SK-N-MC (cell line): ENCODE measurements around the gene CCDC78.

Source experiments
- DNase-seq: peaks from one replicate; pipeline ENCODE4 v3.0.0-alpha.2; 2011; ENCODE audit warnings: low read depth, low spot score
- H3K27ac ChIP-seq: fragments of 200-600 bp; sonication (generic); 2 replicates; pipeline ENCODE4 v1.5.1; 2016; ENCODE audit warnings: mixed run types
- H3K36me3 ChIP-seq: fragments of 200-600 bp; sonication (generic); 2 replicates; pipeline ENCODE4 v1.6.1; 2017; ENCODE audit warnings: antibody characterized with exemption, low read length, mixed read lengths; ENCODE audit not compliant: insufficient read depth
- H3K4me3 ChIP-seq: fragments of 200-600 bp; sonication (generic); 2 replicates; pipeline ENCODE4 v1.5.1; 2016
- H3K9ac ChIP-seq: fragments of 200-600 bp; sonication (generic); 2 replicates; pipeline ENCODE4 v1.8.0; 2017; ENCODE audit warnings: mixed run types, mixed read lengths; ENCODE audit not compliant: insufficient read length
- H3K9me3 ChIP-seq: fragments of 200-600 bp; sonication (generic); 2 replicates; pipeline ENCODE4 v1.6.1; 2017; ENCODE audit warnings: low read depth, mild to moderate bottlenecking, antibody characterized with exemption, low read length, moderate library complexity, mixed read lengths
- EZH2 ChIP-seq: fragments of 200-600 bp; sonication (generic); IDR thresholded peaks from one replicate; pipeline ENCODE4 v1.6.1; 2017; ENCODE audit warnings: antibody characterized with exemption
- FOXP2 ChIP-seq: optimal IDR thresholded peaks from 2 replicates; pipeline ENCODE3; 2011; ENCODE audit warnings: mild to moderate bottlenecking, moderate library complexity; ENCODE audit not compliant: insufficient read depth; ENCODE audit errors: extremely low read length, control extremely low read depth
- POLR2AphosphoS5 ChIP-seq: IDR thresholded peaks from 2 replicates; pipeline ENCODE4 v1.6.1; 2012; ENCODE audit warnings: mild to moderate bottlenecking, low read depth, low read length, borderline replicate concordance

CCDC78 gene

GRCh38 chr16:711548-712320, 14.5 kb downstream of the CCDC78 start:
- Histone ChIP-seq H3K9ac (no peak overlapping the region), H3K4me3 (no peak overlapping the region)

DNA sequence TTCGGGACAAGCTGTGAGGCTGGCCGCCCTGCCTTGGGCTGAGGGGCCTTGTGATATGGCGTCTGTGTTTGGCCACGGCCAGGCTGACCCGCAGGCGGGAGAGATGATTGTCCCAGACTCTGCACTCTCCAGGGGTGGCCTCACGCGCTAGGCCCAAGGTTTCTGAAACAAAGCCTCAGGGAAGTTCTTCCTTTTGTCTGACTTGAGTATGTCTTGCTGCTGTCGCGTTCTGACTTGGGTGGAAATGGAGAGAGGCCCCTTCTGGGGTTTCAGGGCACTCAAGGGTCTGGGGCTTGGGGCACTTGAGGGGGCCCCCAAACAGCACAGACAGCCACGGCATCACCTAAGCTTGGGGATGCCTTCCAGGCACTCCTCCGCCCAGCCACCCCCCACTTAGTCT, 15.2 kb downstream of the CCDC78 start:
- no peaks in the 10 kb centered on the region for H3K9me3 ChIP-seq
- TF ChIP-seq EZH2, result no peak
- no peak for TF ChIP-seq FOXP2
- no peak for TF ChIP-seq POLR2AphosphoS5
- no peak for DNase-seq
- H3K9ac ChIP-seq, result no peak overlapping the region
- no peaks in the 10 kb centered on the region for H3K36me3 ChIP-seq
- no peak overlapping the region for H3K4me3 ChIP-seq
- no peak overlapping the region for H3K27ac ChIP-seq

More at GRCh38 chr16:711548-712320, 14.5 kb downstream of the CCDC78 start:
- H3K27ac ChIP-seq, result no peak overlapping the region
- TF ChIP-seq EZH2 (no peak), FOXP2 (no peak), POLR2AphosphoS5 (no peak)
- no peaks in the 10 kb centered on the region for H3K36me3 ChIP-seq
- no peak for DNase-seq
- no peaks in the 10 kb centered on the region for H3K9me3 ChIP-seq

DNA sequence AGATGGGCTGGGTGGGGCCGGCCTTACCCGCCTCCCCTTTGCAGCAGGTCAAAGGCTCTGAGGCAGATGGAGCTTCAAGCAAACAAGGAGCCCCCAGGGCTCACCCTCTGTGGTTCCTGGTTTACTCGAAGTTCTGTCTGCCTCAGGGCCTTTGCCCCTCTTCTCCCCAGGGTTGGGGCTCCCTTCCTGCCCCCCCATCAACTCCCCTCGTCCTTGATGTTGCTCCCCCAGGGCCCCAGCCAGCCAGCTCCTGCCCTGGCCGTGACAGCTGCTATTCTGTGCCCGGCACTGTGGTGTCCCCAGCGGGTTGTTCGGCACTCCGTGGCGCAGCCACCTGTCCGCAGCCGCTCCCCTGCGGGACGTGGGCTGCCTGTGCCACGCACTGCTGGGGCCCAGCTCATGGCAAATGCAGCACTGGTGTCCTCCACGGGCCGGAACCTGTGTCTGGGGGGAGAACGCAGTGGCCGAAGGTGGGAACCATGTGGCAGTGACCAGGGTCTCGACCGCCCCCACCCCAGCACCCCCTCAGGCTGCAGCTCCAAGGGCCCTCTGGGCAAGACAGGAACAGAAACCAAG, 15.7 kb downstream of the CCDC78 start:
- Histone ChIP-seq H3K4me3 (no peak overlapping the region), H3K36me3 (no peaks in the 10 kb centered on the region), H3K9me3 (no peaks in the 10 kb centered on the region), H3K9ac (no peak overlapping the region), H3K27ac (no peak overlapping the region)
- DNase-seq, result no peak
- TF ChIP-seq FOXP2, result no peak
- no peak for TF ChIP-seq POLR2AphosphoS5
- no peak for TF ChIP-seq EZH2

- TF ChIP-seq EZH2 (no peak), FOXP2 (no peak), POLR2AphosphoS5 (no peak)
- Histone ChIP-seq H3K9ac (no peak overlapping the region), H3K4me3 (no peak overlapping the region), H3K27ac (no peak overlapping the region), H3K9me3 (no peaks in the 10 kb centered on the region), H3K36me3 (no peaks in the 10 kb centered on the region)
- peak; percentile 44 for DNase-seq
These were observed 16.4 kb downstream of the CCDC78 start for GRCh38 chr16:709566-710499.

DNA sequence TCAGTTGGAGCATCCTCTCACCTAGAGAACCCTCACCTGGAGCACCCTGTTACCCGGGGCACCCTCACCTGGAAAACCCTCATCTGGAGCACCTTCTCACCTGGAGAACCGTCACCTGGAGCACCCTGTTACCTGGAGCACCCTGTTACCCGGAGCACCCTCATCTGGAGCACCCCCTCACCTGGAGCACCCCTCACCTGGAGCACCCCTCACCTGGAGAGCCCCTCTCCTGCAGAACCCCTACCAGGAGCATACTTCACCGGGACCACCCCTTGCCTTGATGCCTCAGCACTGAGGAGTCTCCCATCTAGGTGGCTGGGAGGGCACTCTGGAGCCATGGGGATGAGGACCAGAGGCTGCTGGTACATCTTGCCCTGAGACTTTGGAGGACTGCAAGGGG, 17.3 kb downstream of the CCDC78 start:
- no peak overlapping the region for H3K27ac ChIP-seq
- TF ChIP-seq POLR2AphosphoS5 (no peak), FOXP2 (no peak), EZH2 (no peak)

GRCh38 chr16:708019-708418, 18.2 kb downstream of the CCDC78 start:
- no peak overlapping the region for H3K27ac ChIP-seq
- H3K36me3 ChIP-seq, result no peaks in the 10 kb centered on the region
- H3K4me3 ChIP-seq, result no peak overlapping the region
- H3K9me3 ChIP-seq, result no peaks in the 10 kb centered on the region
- no peak for DNase-seq
- no peak overlapping the region for H3K9ac ChIP-seq
- TF ChIP-seq EZH2 (no peak), POLR2AphosphoS5 (no peak), FOXP2 (no peak)

More for the DNA sequence above, 17.3 kb downstream of the CCDC78 start:
- H3K9me3 ChIP-seq, result no peaks in the 10 kb centered on the region
- no peak overlapping the region for H3K9ac ChIP-seq
- no peaks in the 10 kb centered on the region for H3K36me3 ChIP-seq
- no peak for DNase-seq
- no peak overlapping the region for H3K4me3 ChIP-seq

DNA sequence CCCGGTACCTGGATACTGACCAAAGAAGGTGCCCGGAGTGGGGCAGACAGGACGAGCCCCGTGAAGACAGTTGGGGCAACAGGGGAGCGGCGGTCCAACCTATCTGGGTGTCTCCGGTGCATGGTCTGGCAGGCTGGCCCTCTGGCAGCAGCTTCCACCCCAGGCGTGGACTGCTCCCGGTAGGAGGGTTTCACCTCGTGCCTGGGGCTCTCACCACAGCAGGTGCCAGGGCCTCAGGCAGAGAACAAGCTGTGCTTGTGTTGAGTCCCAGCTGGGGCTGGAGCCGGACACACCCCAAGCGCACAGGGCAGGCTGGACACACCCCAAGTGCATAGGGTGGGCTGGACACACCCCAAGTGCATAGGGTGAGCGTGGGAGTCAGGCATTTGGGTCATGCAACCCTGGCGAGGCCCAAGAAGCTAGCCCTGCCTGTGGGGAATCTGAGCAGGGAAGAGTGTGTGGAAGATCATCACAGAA, 19.1 kb downstream of the CCDC78 start:
- no peak for DNase-seq
- H3K4me3 ChIP-seq, result no peak overlapping the region
- H3K36me3 ChIP-seq, result no peaks in the 10 kb centered on the region
- H3K27ac ChIP-seq, result no peak overlapping the region
- no peak overlapping the region for H3K9ac ChIP-seq
- no peaks in the 10 kb centered on the region for H3K9me3 ChIP-seq
- TF ChIP-seq EZH2, result no peak
- TF ChIP-seq POLR2AphosphoS5, result no peak
- no peak for TF ChIP-seq FOXP2

DNA sequence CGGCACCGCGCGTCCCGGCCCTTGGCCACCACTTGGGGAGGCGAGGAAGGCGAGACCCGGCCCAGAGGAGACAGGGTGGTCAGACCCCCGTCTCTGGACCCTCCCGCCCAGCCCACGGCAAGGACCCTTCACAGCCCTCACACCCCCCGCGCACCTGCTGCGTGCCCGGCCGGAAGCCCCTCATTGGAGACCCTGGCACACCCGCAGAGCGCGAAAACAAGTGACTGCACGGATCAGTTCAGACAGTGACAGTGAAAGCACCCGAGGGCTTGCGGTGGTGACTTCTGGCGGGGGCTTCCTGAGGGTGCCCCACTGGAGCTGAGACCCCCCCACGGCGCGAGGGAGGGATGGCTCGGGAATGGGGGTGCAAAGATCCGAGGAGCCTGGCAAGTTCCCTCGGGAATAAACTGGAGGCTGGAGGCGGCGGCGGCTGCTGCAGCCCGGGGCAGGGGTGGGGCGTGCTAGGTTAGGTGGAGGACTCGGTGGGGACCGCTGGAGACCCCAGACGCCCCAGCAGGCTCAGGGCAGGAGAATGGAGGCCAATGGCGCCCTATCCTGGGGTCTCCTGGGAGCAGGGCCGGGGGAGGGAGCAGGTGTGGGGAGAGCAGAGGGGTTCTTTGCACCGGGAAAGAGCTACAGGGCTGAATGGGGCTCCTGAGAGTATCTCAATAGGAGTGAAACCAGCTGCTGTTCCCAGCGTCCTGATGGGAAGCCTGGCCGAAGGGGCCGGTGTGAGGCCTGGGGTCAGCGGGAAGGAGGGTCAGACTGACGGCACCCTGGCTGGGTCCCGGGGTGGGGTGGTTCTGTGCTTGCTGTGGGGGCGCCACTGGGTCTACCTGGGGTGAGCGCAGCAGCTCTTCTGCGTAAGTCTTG, 19.8 kb downstream of the CCDC78 start:
- H3K27ac ChIP-seq, result no peak overlapping the region
- no peaks in the 10 kb centered on the region for H3K9me3 ChIP-seq
- H3K4me3 ChIP-seq, result no peak overlapping the region
- H3K9ac ChIP-seq, result no peak overlapping the region
- no peak for DNase-seq
- no peaks in the 10 kb centered on the region for H3K36me3 ChIP-seq
- TF ChIP-seq POLR2AphosphoS5, result no peak
- TF ChIP-seq FOXP2, result no peak
- TF ChIP-seq EZH2, result no peak
